ENCODE results near the gene TMEM39B.

TMEM39B gene

DNA sequence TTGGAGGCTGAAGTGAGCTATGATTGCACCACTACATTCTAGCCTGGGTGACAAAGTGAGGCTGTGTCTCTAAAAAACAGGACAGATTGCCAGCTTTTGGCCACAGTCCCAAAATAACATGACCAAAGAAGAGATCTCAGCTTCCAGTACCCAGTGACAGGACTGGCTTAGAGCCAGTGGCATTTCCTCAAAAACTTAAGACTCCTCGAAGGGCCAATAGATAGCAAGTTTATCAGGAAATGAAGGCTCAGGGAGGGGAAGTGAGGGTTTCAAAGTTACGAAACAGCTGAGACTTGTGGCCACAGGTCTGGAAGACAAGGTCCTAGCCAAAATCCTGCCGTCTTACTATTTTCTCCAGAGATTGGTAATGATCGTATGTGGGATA, 6.3 kb upstream of the TMEM39B start:
- in situ Hi-C loops (cut with HindIII; ENCODE audit: low sequenced_read_pairs) = no loop called here
- peak; percentile 67 for DNase-seq (ENCODE audit: low read depth, low spot score)
- TF ChIP-seq, protein P1, sequence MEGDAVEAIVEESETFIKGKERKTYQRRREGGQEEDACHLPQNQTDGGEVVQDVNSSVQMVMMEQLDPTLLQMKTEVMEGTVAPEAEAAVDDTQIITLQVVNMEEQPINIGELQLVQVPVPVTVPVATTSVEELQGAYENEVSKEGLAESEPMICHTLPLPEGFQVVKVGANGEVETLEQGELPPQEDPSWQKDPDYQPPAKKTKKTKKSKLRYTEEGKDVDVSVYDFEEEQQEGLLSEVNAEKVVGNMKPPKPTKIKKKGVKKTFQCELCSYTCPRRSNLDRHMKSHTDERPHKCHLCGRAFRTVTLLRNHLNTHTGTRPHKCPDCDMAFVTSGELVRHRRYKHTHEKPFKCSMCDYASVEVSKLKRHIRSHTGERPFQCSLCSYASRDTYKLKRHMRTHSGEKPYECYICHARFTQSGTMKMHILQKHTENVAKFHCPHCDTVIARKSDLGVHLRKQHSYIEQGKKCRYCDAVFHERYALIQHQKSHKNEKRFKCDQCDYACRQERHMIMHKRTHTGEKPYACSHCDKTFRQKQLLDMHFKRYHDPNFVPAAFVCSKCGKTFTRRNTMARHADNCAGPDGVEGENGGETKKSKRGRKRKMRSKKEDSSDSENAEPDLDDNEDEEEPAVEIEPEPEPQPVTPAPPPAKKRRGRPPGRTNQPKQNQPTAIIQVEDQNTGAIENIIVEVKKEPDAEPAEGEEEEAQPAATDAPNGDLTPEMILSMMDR (IDR thresholded peaks at IDR 0.05; ENCODE audit: low read depth, low read length) = no peak
- H3K4me3 ChIP-seq (ENCODE audit: low read depth, low read length) = no peak overlapping the region

- no peak overlapping the region for H3K4me3 ChIP-seq (ENCODE audit: low read depth, low read length)
- peak; percentile 62 for DNase-seq (ENCODE audit: low read depth, low spot score)
- in situ Hi-C loops (cut with HindIII; ENCODE audit: low sequenced_read_pairs) = no loop called here
- TF ChIP-seq, protein P1 (IDR thresholded peaks at IDR 0.05; ENCODE audit: low read depth, low read length) = no peak
Measured at GRCh38 chr1:32068957-32069588, 3.7 kb upstream of the TMEM39B start.

DNA sequence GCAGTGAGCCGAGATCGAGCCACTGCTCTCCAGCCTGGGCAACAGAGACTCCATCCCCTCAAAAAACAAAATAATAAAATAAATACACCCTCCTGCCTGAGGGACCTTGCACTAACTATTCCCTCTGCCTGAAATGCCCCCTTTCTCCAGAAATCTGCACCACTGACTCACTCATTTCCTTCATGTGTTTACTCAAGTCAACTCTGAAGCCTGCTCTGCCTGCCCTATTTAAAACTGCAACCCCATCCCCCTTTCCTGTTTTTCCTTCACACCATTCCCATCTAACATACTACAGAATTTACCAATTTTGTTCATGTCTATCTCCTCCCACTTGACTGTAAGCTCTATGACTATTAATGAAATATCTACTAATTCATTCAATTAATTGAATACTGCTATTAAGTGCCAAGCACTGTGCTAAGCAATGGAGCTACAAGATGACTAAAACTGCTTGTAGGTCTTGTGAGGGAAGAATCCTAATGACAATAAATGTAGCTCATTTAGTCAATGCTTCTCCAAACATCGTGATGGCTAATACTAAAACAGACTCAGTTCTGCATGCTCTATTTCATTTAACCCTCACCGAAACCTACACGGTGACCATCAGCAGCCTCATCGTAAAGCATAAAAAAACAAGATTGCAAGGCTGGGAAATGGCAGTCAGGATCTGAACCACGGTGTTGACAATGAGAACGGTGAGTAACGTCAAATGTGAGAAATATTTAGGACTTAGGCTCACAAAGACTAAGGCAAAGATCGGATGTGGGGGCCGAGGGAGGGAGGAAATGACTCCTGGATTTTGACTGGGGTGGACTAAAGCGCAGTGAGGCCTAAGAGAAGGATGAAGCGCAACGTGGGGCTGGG, 749 bp upstream of the TMEM39B start:
- in situ Hi-C loops (cut with HindIII; ENCODE audit: low sequenced_read_pairs) = no loop called here
- peak overlapping the region; percentile 85 for H3K4me3 ChIP-seq (ENCODE audit: low read depth, low read length)
- TF ChIP-seq, protein P1 (IDR thresholded peaks at IDR 0.05; ENCODE audit: low read depth, low read length) = no peak
- DNase-seq (ENCODE audit: low read depth, low spot score) = peak; percentile 68

- TF ChIP-seq, protein P1 (IDR thresholded peaks at IDR 0.05; ENCODE audit: low read depth, low read length) = peak; percentile 34
- peak overlapping the region; percentile 85 for H3K4me3 ChIP-seq (ENCODE audit: low read depth, low read length)
- DNase-seq (ENCODE audit: low read depth, low spot score) = no peak
- in situ Hi-C loops (cut with HindIII; ENCODE audit: low sequenced_read_pairs) = no loop called here
Measured at GRCh38 chr1:32073299-32074229, 825 bp downstream of the TMEM39B start.

DNA sequence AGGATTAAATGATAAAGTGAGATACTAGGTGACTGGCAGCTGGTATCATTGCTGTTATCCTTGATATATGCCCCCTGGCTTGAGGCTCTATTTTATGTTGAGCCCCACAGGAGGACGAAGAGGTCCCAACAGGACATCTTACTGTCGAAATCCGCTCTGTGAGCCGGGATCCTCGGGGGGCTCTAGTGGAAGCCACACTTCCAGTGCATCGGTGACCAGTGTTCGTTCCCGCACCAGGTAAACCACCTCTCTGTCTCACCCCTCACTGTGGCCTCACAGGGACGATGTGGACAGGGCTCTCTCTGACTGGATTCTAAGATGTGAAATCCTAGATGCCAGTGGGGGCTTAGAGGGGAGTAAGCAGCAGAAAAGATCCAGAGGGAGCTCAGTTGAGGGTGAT, 2.1 kb downstream of the TMEM39B start:
- TF ChIP-seq, protein P1 (IDR thresholded peaks at IDR 0.05; ENCODE audit: low read depth, low read length) = no peak
- DNase-seq (ENCODE audit: low read depth, low spot score) = no peak
- H3K4me3 ChIP-seq (ENCODE audit: low read depth, low read length) = no peak overlapping the region
- in situ Hi-C loops (cut with HindIII; ENCODE audit: low sequenced_read_pairs) = no loop called here

- TF ChIP-seq, protein P1 (IDR thresholded peaks at IDR 0.05; ENCODE audit: low read depth, low read length) = no peak
- in situ Hi-C loops (cut with HindIII; ENCODE audit: low sequenced_read_pairs) = no loop called here
- DNase-seq (ENCODE audit: low read depth, low spot score) = no peak
- no peak overlapping the region for H3K4me3 ChIP-seq (ENCODE audit: low read depth, low read length)
Measured at GRCh38 chr1:32077451-32077850, 4.7 kb downstream of the TMEM39B start.

Data from astrocyte of the spinal cord (primary cell).